ENCODE data around the gene FZD1.

DNA sequence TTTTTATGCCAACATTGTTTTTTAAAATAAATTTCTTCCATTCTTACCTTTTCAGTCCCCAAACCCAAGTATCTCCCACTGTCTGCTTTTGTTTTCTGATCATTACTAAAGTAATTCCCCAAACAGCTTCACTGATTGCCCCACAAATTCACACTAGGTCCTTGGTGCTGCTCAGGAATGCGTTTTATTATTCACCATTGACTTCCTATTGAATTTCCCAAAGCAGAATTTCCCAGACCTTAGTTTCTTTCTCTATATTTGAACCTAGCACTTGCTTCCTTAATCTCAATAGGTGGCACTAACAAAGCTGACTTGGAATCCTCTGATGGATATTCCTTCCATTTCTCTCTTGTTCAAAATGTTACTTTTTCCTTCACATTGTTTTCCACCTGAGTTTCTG, 52.2 kb downstream of the FZD1 start:
- TF ChIP-seq, protein P1, sequence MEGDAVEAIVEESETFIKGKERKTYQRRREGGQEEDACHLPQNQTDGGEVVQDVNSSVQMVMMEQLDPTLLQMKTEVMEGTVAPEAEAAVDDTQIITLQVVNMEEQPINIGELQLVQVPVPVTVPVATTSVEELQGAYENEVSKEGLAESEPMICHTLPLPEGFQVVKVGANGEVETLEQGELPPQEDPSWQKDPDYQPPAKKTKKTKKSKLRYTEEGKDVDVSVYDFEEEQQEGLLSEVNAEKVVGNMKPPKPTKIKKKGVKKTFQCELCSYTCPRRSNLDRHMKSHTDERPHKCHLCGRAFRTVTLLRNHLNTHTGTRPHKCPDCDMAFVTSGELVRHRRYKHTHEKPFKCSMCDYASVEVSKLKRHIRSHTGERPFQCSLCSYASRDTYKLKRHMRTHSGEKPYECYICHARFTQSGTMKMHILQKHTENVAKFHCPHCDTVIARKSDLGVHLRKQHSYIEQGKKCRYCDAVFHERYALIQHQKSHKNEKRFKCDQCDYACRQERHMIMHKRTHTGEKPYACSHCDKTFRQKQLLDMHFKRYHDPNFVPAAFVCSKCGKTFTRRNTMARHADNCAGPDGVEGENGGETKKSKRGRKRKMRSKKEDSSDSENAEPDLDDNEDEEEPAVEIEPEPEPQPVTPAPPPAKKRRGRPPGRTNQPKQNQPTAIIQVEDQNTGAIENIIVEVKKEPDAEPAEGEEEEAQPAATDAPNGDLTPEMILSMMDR (IDR thresholded peaks at IDR 0.05; ENCODE audit: poor library complexity), result no peak
- no peak for TF ChIP-seq EZH2phosphoT487 (IDR thresholded peaks at IDR 0.05; ENCODE audit: low read depth, severe bottlenecking, unreplicated experiment)
- no peak for TF ChIP-seq EZH2 (IDR thresholded peaks at IDR 0.05; ENCODE audit: borderline replicate concordance)
